OCI-M2 (cell line): ENCODE measurements around the gene WWC2.
"Not testable (repeated sequence)": the region's sequence is repeated elsewhere in the genome, so short reads cannot be mapped to it uniquely, and the experiment has no call there.

ENCODE experiments used
- DNase-seq: peaks from one replicate; lab custom pipeline; 2025; ENCODE audit not compliant: unreplicated experiment; lab: John Stamatoyannopoulos, UW

Gene WWC2

DNA sequence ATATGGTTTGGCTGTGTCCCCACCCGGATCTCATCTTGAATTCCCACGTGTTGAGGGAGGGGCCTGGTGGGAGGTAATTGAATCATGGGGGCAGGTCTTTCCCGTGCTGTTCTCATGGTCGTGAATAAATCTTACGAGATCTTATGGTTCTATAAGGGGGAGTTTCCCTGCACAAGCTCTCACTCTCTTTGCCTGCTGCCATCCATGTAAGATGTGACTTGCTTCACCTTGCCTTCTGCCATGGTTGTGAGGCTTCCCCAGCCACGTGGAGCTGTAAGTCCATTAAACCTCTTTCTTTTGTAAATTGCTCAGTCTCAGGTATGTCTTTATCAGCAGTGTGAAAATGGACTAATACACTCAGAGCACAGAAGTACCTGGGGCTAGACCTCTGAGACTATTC, 227.3 kb downstream of the WWC2 start:
- not testable (repeated sequence) for DNase-seq

DNA sequence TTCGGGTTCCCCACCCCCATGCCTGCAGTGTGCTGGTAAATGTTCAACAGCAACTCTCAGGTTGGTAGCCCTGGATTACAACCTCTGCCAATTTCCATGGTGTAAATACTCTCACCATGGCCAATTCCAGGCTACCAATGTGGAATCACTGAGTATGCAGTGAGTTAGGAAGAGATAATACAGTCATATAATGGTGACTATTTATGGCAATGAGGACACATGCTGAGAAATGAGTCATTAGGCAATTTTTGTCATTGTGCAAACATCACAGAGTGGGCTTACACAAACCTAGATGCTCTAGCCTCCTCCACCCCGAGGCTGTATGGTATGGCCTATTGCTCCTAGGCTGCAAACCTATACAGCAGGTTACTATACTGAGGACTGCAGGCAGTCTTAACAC, 227.8 kb downstream of the WWC2 start:
- no peak for DNase-seq

DNA sequence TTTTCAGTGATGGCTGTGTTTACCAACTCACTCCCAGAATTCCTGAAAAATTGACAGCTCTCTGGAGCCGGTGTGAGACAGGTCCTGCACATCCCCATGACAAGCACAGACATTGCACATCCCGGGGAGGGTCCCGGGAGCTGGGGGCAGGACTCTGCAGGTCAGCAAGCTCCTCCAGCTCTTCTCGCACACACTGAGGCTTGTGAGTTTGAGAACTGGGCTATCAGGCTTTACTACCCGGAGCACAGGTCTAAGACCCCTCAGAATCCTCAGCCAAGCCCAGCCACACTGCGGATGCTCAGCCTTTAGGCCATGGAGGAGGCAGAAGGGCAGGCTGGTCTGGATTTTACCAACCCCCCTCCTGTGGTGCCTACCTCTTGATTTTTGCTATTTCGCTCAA, 228.8 kb downstream of the WWC2 start:
- DNase-seq: no peak

DNA sequence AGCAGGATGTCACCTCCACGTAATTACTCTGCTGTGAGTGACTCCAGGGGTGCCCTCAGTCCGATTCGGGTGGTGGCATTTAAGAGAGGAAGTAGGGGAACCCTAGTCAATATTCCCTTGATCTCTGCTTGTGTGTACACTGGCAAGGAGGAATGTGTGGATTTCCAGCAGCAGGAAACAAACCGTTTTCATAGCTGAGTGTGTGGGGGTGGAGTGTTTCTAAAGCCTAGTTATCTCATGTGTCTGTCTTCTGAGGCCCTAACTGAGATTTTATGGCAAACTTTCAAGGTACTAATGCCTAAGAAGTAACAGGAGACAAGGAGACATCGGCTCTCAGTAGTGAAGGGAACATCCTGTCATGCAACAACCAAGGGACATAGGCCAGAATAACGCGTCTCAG, 229.8 kb downstream of the WWC2 start:
- no peak for DNase-seq

DNA sequence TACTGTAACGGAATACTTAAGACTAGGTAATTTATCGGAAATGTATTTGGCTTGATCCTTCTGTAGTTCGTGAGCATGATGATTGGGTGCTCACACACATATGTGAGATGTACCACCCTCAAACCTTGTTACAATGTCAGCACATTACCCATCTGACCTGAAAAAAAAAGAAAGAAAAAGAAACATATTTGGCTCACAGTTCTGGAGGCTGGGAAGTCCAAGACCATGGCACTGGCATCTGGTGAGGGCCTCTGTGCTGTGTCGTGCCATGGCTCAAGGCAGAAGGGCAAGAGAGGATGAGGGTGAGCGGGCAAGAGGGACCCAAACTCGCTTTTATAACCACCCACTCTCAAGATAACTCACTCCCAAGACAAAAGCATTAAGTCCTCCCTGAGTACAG, 230.2 kb downstream of the WWC2 start:
- no peak for DNase-seq

DNA sequence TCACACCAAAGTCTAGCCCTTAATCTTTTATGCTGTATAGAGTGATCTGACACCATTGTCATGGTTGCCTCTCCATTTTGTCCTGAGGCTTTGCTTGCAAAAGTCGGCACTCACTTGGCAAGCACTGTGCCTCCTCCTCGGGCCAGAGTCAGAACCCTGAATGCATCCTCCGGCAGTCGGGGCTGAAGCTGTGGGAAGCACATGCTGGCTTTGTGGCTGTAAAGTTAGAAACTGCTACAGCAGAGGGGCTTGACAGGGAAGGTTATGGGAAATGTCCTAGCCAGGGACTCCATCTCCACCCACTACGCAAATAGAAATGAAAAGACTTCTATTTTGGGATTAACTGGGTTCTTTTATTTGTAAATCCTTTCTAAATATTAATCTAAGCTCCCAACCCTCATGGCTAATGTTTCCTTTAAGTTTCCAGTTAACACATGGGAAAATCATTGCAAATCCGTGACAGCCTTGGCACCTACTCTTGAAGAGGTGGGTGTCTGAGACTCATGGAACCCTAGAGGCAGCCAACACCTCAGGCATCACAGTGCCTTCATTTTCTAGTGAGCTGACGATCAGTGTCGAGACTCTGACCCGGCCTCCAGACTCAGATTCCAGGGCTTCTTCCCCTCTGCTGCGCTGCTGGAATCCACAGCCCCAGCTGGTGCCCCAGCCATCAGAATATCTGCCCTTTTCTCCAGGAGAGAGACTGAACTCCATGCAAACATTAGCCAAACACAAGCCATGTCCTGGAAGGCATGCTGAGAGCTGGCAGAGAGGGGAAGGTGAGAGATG, 231.1 kb downstream of the WWC2 start:
- no peak for DNase-seq

DNA sequence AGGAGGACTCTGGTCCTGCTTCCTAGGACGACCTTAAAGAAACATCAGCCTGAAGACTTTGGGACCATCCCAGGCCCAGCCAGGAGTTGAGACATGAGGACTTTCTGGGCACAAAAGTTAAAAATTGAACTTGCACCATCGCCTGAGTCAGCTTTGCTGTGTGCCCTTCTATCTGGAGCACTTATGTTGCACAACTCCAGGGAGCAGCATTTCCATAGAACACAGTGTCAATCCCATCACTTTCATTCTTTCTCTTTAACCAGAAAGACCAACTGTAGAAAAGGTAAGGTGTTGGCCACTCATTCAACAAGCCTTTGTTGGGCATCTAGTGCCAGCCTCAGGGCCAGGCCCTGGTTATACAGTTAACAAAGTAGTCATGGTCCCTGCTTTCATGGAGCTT, 231.8 kb downstream of the WWC2 start:
- no peak for DNase-seq

DNA sequence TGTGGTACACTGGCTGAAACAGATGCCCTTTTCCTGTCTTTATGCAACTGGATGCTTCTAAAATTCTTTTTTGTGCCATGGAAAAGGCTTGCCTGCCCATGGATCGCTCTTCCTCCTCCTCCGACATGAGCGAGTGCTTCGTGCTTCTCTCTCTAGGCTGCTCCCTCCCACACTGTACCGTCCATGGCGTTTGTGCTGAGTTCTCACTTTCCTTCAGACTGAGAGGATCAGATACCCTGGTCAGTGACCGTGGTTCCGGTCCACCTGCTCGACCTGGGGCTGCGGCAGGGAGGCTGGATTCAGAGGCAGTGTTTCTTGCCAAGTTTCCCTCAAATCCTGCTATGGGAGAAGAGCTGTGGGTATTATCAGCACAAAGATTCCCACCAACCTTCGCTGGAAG, 233.4 kb downstream of the WWC2 start:
- DNase-seq: no peak

DNA sequence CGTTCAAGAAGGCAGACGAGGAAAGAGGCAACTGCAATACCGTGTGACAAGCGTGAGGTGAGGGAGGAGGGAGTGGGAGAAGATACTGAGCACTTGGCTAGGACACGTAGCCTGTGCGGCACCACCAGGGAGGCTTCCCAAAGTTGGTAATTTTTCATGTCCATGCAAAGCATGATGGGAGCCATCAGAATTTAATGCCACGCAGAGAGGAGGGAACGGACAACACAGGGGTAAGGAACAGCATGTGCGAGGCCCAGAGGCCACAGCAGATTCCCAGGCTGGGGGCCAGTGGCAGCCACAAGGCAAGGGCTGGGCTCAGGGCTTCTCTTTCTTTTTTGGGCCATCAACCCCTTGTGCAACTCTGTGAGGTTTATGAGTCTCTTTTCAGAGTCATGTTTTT, 234.1 kb downstream of the WWC2 start:
- no peak for DNase-seq

DNA sequence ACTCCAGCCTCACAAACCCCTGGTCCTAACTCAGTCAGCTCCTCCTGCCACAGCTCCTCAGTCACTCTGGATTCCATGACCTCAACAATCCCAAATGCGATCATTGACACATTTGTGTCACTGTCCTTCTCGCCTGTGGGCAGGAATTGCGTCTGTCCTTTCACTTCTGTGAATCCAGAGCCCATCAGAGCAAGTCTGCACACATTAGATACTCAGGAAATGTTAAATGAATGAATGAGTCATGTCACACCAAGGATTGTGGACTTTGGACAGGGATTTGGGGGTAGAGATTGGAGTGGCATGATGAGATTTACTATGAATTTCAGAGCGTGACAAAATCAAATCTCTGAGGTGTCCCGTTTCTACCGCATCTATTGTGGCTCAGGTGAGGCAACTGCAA, 234.9 kb downstream of the WWC2 start:
- no peak for DNase-seq

DNA sequence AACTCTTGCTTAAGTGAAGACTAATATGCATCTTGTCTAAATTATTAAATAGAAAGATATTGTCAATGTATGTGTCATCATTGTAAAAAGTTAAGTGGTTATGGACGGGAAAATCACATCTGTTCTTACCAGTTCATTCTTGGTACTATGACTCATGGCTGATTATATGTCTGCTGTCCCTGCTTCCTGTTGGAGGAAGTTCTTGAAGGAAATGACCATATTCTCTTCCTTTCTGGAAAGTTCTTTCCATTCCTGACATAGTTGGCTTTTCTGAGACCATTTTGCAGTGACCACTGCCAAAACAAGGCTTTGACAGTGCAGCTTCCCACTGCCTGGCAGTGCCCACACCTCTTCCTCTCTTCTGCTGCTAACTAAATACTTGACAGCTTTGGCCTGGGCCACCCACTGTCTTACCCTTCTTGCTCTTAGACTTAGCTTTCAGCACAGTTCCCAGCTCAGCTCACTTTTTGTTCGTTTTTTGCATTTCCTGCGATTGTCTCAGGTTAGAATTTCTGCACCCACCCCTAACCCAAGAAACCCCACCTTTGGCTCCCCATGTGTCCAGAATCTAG, 236.4 kb downstream of the WWC2 start:
- DNase-seq: no peak

DNA sequence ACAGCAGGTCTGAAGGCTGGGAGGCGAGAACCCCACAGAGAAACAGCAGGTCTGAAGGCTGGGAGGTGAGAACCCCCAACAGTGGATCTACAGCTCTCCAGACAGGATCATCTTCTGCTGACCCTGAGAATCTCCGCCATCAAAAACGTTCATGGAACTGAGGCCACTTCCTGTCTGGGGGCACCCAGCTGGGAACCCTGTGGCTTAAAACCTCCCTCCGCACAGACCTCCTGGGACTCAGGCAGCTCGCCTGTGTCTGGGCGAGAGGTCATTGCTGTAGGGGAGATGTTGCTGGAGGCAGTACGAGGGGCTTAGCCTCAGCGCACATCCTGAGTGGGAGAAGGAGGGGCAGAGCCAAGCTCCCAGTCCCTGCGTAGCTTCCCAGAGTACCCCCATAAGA, 238.3 kb downstream of the WWC2 start:
- DNase-seq: no peak

DNA sequence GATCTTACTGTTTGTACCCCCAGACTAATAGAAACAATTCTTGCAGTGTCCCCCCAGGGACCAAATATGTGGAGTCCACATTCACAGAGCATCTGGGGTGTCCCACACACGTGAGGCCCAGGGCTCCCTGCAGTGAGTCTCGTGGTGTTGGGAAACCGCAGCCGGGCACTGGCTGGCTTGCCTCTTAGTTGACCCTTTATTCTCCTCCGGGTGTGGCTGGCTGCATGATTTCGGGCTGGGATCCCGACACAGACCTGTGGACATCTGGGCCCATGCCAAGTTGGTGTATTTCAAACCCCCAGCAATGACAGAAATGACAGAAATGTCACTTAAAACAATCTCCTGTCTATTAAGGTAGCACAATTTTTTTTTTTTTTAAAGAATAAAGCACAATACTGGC, 238.8 kb downstream of the WWC2 start:
- no peak for DNase-seq

DNA sequence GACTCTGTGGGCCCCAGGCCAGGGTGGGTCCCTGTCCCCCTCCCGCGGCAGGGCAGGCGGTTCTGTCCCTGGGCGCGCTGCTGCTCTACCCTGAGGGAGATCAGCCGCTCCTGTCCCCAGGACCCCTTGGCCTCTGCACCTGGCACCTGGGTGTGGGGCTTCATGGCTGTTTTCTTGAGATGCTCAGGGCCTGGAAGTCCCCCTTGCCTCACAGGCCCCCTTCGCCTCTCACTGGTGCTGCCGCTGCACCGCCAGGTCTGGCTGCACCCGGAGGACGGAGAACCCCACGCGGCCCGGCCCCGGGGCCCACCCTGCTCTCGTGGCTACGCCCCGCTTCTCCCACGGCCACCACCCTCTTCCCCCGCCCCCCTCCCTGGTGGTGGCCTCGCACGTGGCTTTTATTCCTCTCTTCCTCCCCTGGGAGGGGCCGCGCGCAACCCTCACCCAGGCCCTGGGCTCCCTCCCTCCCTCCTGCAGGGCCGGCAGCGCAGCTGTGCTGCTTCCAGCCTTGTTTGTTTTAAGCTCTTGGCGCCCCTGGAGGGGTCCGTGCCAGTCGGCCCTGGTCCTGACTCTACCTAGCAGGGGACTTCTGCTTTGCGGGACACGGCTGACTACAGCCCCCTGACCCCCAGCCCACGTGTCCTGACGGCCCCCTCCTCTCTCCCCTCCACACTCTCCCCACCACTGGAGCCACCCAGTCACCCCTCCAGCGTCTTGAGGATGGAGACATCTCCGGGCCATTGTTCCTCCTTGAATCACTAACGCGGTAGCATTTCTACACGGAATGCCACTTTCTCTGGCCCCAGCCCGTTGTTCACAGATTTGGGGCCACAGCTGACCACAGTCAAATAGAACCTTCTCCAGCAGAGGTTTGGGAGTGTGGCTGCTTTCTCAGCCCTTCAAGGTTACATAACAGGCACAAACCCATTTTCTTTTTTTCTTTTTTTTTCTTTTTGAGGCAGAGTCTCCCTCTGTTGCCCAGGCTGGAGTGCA, 243.8 kb downstream of the WWC2 start:
- DNase-seq: no peak

DNA sequence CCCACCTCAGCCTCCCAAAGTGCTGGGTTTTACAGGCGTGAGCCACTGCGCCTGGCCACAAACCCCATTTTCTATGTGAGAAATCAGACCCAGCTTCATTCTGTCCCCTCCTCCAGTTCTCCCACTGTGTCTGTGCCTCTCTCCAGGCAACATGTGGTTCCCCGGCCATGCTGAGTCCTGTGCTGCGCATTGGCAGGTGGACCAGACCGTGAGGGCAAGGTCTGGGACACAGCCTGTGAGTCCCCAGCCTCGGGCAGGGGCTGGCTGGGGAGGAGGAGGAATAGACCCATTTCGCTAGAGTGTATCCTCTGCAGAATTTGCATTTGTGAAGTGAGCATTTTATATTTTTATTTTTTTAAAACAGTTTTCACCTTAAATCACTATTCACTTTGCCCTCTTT, 244.7 kb downstream of the WWC2 start:
- no peak for DNase-seq

DNA sequence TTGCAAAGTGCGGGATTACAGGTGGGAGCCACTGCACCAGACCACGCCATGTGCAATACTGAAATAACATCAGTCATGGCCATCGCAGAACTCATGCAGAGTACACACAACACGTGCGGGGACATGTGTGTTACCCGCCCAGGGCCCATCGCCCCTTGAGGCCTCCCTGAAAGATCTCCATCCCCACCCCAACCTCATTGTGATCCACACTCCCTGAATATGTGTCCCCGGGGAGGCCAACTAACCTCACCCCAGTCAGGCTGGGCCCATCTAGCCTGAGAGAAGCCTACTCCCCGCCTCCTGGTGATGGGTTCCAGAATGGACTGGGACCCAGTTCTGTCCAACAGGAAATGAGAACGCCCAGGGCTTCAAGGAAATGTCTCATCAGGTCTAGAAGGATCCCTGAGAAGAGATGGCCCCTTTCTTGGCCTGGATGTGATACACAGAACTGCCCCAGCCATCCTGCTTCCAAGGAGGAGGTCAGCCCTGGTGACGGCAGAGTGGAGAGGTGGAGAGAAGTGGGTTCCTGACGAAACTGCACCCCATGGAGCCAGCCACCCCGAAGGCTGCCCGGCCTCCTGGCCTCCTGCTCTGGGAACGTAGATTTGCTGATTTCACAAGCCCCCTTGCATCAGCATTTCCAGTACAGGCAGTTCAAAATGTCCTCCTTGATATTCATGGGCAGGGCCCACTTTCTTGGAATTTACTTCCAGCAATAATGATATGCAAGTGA, 245.6 kb downstream of the WWC2 start:
- DNase-seq: no peak

DNA sequence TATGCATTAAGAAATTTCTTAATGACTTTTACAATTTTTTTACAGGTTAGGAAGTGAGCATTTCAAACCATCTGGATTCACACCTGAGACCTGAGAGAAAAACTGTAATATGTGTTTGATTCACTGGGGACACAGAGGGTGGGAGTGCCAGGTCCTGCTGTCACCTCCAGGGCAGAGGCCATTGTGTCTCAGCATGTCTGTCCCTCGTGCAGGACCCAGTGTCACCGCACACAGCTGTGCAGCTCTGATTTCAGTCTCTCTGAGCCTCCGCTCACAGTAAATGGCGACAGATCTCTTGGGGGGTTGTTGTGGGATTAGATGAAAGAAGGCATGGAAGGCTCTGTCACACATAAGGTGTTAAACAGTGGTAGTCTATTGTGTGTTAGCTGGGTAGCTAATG, 246.2 kb downstream of the WWC2 start:
- DNase-seq: no peak

DNA sequence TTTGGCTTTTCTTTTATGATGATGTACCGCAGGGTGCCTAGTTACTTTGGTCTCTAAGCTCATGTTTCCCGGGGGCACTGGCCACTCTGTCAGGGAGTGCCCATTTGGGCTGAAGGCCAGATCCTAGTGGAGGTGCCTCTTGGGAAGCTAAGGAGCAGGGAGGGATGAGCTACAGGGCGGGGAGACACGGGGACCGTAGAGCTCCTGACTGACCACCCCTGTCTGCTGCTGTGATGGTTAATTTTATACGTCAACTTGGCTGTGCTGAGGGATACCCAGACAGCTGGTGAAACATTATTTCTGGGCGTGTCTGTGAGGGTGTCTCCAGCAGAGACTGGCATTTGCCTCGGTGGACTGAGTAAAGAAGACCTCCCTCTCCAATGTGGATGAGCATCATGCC, 248.1 kb downstream of the WWC2 start:
- DNase-seq: no peak

DNA sequence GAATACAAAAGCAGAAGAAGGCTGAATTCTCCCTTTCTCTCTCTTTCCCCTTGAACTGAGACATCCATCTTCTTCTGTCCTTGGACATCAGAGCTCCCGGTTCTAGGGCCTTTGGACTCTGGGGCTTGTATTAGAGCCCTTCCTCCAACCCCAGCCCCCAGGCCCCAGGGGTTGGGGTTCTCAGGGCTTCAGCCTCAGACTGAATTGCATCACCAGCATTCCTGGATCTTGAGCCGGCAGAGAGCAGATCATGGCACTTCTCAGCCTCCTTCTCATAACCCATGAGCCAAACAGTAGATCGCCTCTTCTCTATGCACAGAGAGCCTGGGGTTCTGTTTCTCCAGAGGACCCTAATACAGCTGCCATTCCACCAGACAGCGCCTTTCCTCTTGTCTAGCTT, 248.5 kb downstream of the WWC2 start:
- DNase-seq: no peak

DNA sequence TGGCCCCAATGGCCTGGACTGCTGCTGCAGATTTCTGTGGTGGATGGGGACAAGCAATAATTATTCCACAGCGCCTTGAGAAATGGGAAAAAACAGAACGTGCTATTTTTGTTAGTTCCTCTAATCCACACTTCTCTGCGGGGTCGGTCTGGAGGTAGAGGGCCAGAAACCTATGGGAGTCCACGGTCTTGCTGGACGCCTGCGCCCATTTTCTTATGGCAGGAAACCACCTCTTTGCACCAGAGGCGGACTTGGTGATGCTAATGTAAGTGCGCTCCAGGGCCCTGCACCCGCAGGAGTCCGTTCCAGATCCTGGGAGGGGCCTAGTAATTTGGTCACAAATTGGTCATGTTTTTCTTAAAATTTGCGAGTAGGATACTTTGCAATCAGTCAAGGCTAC, 249.1 kb downstream of the WWC2 start:
- DNase-seq: no peak
